HCT116 (cell line): ENCODE results near the gene IL22RA2. TPM values are rescaled to one million over a fixed set of nuclear protein-coding genes. Genes with fewer than 3 reads are reported as not detected.

Experiments
- ATAC-seq: fragments of 200-7000 bp; cut with Tn5 transposase; 2 replicates; pipeline ENCODE4 v1.9.1; 2020; ENCODE audit warnings: mild to moderate bottlenecking, moderate library complexity
- BruUV-seq: library from RNA; stranded (reverse); fragments of 400-500 nt; replicated peaks from 2 replicates; lab custom pipeline; 2021; lab: Mats Ljungman, UMichigan
- CTCF ChIA-PET: fragments of 300-600 bp; sonication (Branson Sonifier 250); formaldehyde crosslinking; loops from one replicate; lab custom pipeline; 2021; ENCODE audit warnings: antibody characterized with exemption; lab: Charles Lee
- POLR2A ChIA-PET: fragments of 300-600, 350-600 bp; sonication (Branson Sonifier 250); formaldehyde crosslinking; loops from one replicate; lab custom pipeline; 2021; ENCODE audit warnings: antibody characterized with exemption; lab: Charles Lee
- RAD21 ChIA-PET, 2 experiments: fragments of 300-600 bp; sonication (Branson Sonifier 250); formaldehyde crosslinking; loops; one replicate each; lab custom pipeline; 2023; ENCODE audit warnings: low total read pairs in 2 of 2; ENCODE audit not compliant: uncharacterized antibody in 2 of 2, unreplicated experiment in 2 of 2, low non-redundant PET in 1 of 2; lab: Charles Lee
- DNase-seq: peaks from one replicate; pipeline ENCODE4 v3.0.0-alpha.2; 2010; ENCODE audit warnings: low read depth, low spot score
- H2AFZ ChIP-seq: fragments of 200-600 bp; shearing (Covaris generic), sonication (generic); 2 replicates; pipeline ENCODE4 v1.6.1; 2017; ENCODE audit warnings: low read depth, mixed run types, mixed read lengths, antibody characterized with exemption, low read length; ENCODE audit not compliant: poor library complexity, severe bottlenecking
- H3K27ac ChIP-seq: 2 replicates; pipeline ENCODE4 v1.5.1; 2012; ENCODE audit warnings: low read depth, low read length
- H3K27me3 ChIP-seq: fragments of 200-600 bp; sonication (generic); 2 replicates; pipeline ENCODE4 v1.6.1; 2016; ENCODE audit warnings: mixed run types, low read length, mixed read lengths; ENCODE audit not compliant: insufficient read depth
- H3K36me3 ChIP-seq, 2 experiments: fragments of 200-500 bp in 1 of 2; fragments of 200-600 bp in 1 of 2; sonication (Bioruptor generic) in 1 of 2; sonication (generic) in 1 of 2; 2 replicates each; pipeline versions ENCODE4 v1.5.1 to v1.6.1; 2014 to 2016; ENCODE audit warnings: low read length in 2 of 2, inconsistent platforms in 1 of 2, mixed read lengths in 1 of 2, mixed run types in 1 of 2; ENCODE audit not compliant: insufficient read depth in 2 of 2, control insufficient read depth in 1 of 2
- H3K4me1 ChIP-seq, 2 experiments: fragments of 200-600 bp in 1 of 2; sonication (generic) in 1 of 2; 2 replicates each; pipeline versions ENCODE4 v1.5.1 to v1.6.1; 2012 to 2017; ENCODE audit warnings: low read length in 2 of 2, inconsistent platforms in 1 of 2, mild to moderate bottlenecking in 1 of 2, mixed read lengths in 1 of 2, mixed run types in 1 of 2, moderate library complexity in 1 of 2; ENCODE audit not compliant: insufficient read depth in 2 of 2, control insufficient read depth in 1 of 2
- H3K4me2 ChIP-seq: fragments of 200-600 bp; sonication (generic); 2 replicates; pipeline ENCODE4 v1.6.1; 2017; ENCODE audit warnings: mixed run types, low read length, mixed read lengths
- H3K4me3 ChIP-seq, 2 experiments: fragments of 200-600 bp in 1 of 2; sonication (generic) in 1 of 2; replicated peaks in 1 of 2; 2 replicates each; pipeline ENCODE4 v1.5.1; 2011 to 2016; ENCODE audit warnings: low read length in 2 of 2, control low read depth in 1 of 2, low read depth in 1 of 2, mild to moderate bottlenecking in 1 of 2, mixed read lengths in 1 of 2, mixed run types in 1 of 2
- H3K79me2 ChIP-seq: fragments of 200-600 bp; sonication (generic); 2 replicates; pipeline ENCODE4 v1.6.1; 2017; ENCODE audit warnings: mild to moderate bottlenecking, mixed run types, low read length, moderate library complexity, mixed read lengths; ENCODE audit not compliant: insufficient read depth
- H3K9ac ChIP-seq: fragments of 200-600 bp; sonication (generic); 2 replicates; pipeline ENCODE4 v1.6.1; 2016; ENCODE audit warnings: low read length, mixed read lengths
- H3K9me2 ChIP-seq: fragments of 200-600 bp; sonication (generic), shearing (Covaris generic); 2 replicates; pipeline ENCODE4 v1.6.1; 2017; ENCODE audit warnings: mixed run types, mild to moderate bottlenecking, moderate library complexity; ENCODE audit not compliant: insufficient read depth
- H3K9me3 ChIP-seq, 2 experiments: fragments of 200-500 bp in 1 of 2; fragments of 200-600 bp in 1 of 2; sonication (Bioruptor generic) in 1 of 2; sonication (generic) in 1 of 2; 2 replicates each; pipeline ENCODE4 v1.6.1; 2014 to 2017; ENCODE audit warnings: low read length in 2 of 2, mixed read lengths in 2 of 2, inconsistent platforms in 1 of 2, low read depth in 1 of 2, mild to moderate bottlenecking in 1 of 2, mixed run types in 1 of 2, moderate library complexity in 1 of 2; ENCODE audit not compliant: control insufficient read depth in 1 of 2, insufficient read depth in 1 of 2
- H4K20me1 ChIP-seq: fragments of 200-600 bp; sonication (generic), shearing (Covaris generic); 2 replicates; pipeline ENCODE4 v1.6.1; 2017; ENCODE audit warnings: mixed run types, mild to moderate bottlenecking, moderate library complexity; ENCODE audit not compliant: insufficient read depth
- CEBPB ChIP-seq: IDR thresholded peaks from 2 replicates; pipeline ENCODE4 v1.6.1; 2012; ENCODE audit warnings: low read depth
- EGR1 ChIP-seq: IDR thresholded peaks from 2 replicates; pipeline ENCODE4 v1.6.1; 2012; ENCODE audit warnings: low read depth
- EZH2 ChIP-seq: fragments of 200-600 bp; sonication (generic); IDR thresholded peaks from 2 replicates; pipeline ENCODE4 v1.6.1; 2017; ENCODE audit warnings: antibody characterized with exemption, mixed run types
- EZH2phosphoT487 ChIP-seq: fragments of 200-600 bp; IDR thresholded peaks from 2 replicates; pipeline ENCODE4 v1.6.1; 2018; ENCODE audit warnings: antibody characterized with exemption, borderline replicate concordance
- JUND ChIP-seq: IDR thresholded peaks from 2 replicates; pipeline ENCODE4 v1.6.1; 2012
- POLR2A ChIP-seq: IDR thresholded peaks from 2 replicates; pipeline ENCODE4 v1.7.0; 2011; ENCODE audit warnings: borderline replicate concordance; ENCODE audit not compliant: insufficient read depth, insufficient read length; ENCODE audit errors: extremely low read depth
- POLR2AphosphoS5 ChIP-seq: IDR thresholded peaks from 2 replicates; pipeline ENCODE4 v1.6.1; 2011; ENCODE audit warnings: mild to moderate bottlenecking, low read depth, low read length, moderate library complexity
- RAD21 ChIP-seq: IDR thresholded peaks from 2 replicates; pipeline ENCODE4 v1.6.1; 2012; ENCODE audit warnings: low read depth, mild to moderate bottlenecking
- SIN3A ChIP-seq: IDR thresholded peaks from 2 replicates; pipeline ENCODE4 v1.6.1; 2012; ENCODE audit warnings: low read depth
- TCF7L2 ChIP-seq: IDR thresholded peaks from 2 replicates; pipeline ENCODE4 v1.7.0; 2011; ENCODE audit warnings: borderline replicate concordance, inconsistent platforms; ENCODE audit not compliant: insufficient read depth, insufficient read length; ENCODE audit errors: extremely low read depth
- intact Hi-C: fragments of 100-400 bp; cut with micrococcal nuclease; formaldehyde crosslinking; loops from 2 replicates; pipeline ENCODE4 v1.10.0; 2022
- total RNA-seq: library from RNA; stranded (reverse); gene quantifications from one replicate; pipeline ENCODE4 v1.2.1, GENCODE V29; 2021; ENCODE audit not compliant: unreplicated experiment
- TF ChIP-seq, protein P1 (sequence below), 3 experiments: fragments of 200-600 bp in 1 of 3; sonication (generic) in 1 of 3; IDR thresholded peaks in 2 of 3; conservative IDR thresholded peaks in 1 of 3; 2 replicates each; pipeline ENCODE4 v1.5.1; 2012 to 2017; ENCODE audit warnings: low read depth in 2 of 3, low read length in 2 of 3, antibody characterized with exemption in 1 of 3, borderline replicate concordance in 1 of 3, control low read depth in 1 of 3, mild to moderate bottlenecking in 1 of 3, mixed read lengths in 1 of 3, mixed run types in 1 of 3, moderate library complexity in 1 of 3; ENCODE audit not compliant: insufficient read depth in 1 of 3
- TF ChIP-seq, protein P2 (sequence below): IDR thresholded peaks from 2 replicates; pipeline ENCODE4 v1.6.1; 2011; ENCODE audit warnings: mild to moderate bottlenecking, low read length, moderate library complexity; ENCODE audit not compliant: insufficient replicate concordance; ENCODE audit errors: extremely low read depth
- TF ChIP-seq, protein P3 (sequence below): IDR thresholded peaks from 2 replicates; pipeline ENCODE4 v1.6.1; 2012; ENCODE audit warnings: low read depth

The IL22RA2 gene
- total RNA-seq, 1 experiment from 2014 or later, result not detected

DNA sequence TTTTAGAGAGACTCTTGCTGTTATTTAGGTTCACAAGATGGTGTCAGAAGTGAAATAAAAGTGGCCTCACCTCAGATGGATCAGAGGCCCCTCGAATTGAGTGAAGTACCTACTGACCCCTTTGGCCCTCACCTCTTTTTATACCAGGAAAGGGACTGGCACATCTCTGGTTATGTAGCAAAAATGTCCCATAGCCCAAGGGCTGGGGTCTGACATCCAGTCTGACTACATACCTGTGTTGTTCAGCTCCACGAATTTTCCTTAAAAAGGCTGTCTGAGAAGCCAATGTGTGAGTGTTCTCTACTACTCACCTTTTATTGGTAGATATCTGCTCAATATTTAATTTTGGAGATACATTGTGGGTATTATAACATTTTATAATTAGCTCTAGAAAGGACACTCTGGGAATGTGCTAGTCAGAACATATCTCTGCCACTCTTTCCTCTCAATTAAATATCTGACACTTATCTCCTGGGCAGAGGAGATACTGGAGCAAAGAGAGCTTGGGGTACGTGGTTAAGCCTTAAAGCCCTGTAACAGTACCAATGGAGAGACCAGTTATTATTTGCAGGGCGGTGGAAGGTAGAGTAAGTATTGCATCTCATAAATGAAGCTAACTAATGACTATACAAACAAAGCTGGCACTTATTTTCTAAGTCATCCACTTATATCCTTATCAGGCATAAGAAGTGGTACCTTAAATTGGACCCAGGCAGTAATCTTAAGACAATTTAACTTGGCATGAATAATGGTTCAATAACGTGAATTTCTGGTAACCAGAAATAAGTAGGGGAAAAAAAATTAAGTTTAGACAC lies 20.0 kb upstream of the IL22RA2 start (continued):
- TF ChIP-seq, protein P1, sequence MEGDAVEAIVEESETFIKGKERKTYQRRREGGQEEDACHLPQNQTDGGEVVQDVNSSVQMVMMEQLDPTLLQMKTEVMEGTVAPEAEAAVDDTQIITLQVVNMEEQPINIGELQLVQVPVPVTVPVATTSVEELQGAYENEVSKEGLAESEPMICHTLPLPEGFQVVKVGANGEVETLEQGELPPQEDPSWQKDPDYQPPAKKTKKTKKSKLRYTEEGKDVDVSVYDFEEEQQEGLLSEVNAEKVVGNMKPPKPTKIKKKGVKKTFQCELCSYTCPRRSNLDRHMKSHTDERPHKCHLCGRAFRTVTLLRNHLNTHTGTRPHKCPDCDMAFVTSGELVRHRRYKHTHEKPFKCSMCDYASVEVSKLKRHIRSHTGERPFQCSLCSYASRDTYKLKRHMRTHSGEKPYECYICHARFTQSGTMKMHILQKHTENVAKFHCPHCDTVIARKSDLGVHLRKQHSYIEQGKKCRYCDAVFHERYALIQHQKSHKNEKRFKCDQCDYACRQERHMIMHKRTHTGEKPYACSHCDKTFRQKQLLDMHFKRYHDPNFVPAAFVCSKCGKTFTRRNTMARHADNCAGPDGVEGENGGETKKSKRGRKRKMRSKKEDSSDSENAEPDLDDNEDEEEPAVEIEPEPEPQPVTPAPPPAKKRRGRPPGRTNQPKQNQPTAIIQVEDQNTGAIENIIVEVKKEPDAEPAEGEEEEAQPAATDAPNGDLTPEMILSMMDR (IDR thresholded peaks at IDR 0.05 in 2 of 3, conservative IDR thresholded peaks at IDR 0.05 in 1 of 3; ENCODE audit: borderline replicate concordance in 1 of 3, insufficient read depth in 1 of 3, low read depth in 2 of 3, low read length in 2 of 3), result no peak
- TF ChIP-seq POLR2A, result no peak
- no peak for TF ChIP-seq JUND
- TF ChIP-seq, protein P2, sequence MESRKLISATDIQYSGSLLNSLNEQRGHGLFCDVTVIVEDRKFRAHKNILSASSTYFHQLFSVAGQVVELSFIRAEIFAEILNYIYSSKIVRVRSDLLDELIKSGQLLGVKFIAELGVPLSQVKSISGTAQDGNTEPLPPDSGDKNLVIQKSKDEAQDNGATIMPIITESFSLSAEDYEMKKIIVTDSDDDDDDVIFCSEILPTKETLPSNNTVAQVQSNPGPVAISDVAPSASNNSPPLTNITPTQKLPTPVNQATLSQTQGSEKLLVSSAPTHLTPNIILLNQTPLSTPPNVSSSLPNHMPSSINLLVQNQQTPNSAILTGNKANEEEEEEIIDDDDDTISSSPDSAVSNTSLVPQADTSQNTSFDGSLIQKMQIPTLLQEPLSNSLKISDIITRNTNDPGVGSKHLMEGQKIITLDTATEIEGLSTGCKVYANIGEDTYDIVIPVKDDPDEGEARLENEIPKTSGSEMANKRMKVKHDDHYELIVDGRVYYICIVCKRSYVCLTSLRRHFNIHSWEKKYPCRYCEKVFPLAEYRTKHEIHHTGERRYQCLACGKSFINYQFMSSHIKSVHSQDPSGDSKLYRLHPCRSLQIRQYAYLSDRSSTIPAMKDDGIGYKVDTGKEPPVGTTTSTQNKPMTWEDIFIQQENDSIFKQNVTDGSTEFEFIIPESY, result no peak
- TF ChIP-seq EGR1, result no peak
- no peak for TF ChIP-seq RAD21
- TF ChIP-seq, all 23 proteins: peak for 0

DNA sequence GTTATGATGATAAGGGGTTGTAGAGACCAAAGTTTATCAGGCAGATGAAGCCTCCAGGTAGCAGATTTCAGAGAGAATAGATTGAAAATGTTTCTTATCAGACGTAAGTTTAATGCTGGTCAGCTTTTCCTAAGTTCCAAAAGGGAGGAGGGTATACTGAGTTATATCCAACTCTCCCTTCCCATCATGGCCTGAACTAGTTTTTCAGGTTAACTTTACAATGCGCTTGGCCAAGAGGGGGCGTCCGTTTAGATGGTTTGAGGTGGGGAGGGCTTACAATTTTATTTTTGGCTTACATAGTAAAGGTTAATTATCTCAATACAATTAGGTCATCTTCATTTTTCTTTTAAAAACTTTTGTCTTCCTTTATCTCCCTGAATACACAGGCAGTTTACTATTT lies 19.4 kb upstream of the IL22RA2 start:
- Histone ChIP-seq H3K9me3 (peaks cover 0 to 4% of the 10 kb centered on the region in 2 experiments; a peak in 2 of 4 replicates), H4K20me1 (no peaks in the 10 kb centered on the region), H3K9me2 (no peaks in the 10 kb centered on the region), H3K79me2 (no peaks in the 10 kb centered on the region), H3K9ac (no peak overlapping the region), H3K27ac (no peak overlapping the region), H3K4me3 (no peak overlapping the region), H2AFZ (no peak overlapping the region), H3K27me3 (no peaks in the 10 kb centered on the region), H3K36me3 (peaks cover 0 to under 1% of the 10 kb centered on the region in 2 experiments; a peak in 1 of 4 replicates), H3K4me2 (no peak overlapping the region), H3K4me1 (no peaks in the 10 kb centered on the region)
- ChIA-PET POLR2A (no interaction called here), CTCF (no interaction called here), RAD21 (no interaction called here)
- BruUV-seq, result no TSS peak
- DNase-seq, result no peak
- no peak for ATAC-seq
- intact Hi-C loops, result no loop called here
- no peak for TF ChIP-seq EZH2
- no peak for TF ChIP-seq CEBPB
- TF ChIP-seq TCF7L2, result no peak
- TF ChIP-seq POLR2A, result no peak
- TF ChIP-seq SIN3A, result no peak
- no peak for TF ChIP-seq POLR2AphosphoS5
- TF ChIP-seq, protein P2, result no peak
- TF ChIP-seq, protein P3, sequence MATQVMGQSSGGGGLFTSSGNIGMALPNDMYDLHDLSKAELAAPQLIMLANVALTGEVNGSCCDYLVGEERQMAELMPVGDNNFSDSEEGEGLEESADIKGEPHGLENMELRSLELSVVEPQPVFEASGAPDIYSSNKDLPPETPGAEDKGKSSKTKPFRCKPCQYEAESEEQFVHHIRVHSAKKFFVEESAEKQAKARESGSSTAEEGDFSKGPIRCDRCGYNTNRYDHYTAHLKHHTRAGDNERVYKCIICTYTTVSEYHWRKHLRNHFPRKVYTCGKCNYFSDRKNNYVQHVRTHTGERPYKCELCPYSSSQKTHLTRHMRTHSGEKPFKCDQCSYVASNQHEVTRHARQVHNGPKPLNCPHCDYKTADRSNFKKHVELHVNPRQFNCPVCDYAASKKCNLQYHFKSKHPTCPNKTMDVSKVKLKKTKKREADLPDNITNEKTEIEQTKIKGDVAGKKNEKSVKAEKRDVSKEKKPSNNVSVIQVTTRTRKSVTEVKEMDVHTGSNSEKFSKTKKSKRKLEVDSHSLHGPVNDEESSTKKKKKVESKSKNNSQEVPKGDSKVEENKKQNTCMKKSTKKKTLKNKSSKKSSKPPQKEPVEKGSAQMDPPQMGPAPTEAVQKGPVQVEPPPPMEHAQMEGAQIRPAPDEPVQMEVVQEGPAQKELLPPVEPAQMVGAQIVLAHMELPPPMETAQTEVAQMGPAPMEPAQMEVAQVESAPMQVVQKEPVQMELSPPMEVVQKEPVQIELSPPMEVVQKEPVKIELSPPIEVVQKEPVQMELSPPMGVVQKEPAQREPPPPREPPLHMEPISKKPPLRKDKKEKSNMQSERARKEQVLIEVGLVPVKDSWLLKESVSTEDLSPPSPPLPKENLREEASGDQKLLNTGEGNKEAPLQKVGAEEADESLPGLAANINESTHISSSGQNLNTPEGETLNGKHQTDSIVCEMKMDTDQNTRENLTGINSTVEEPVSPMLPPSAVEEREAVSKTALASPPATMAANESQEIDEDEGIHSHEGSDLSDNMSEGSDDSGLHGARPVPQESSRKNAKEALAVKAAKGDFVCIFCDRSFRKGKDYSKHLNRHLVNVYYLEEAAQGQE, result no peak
- no peak for TF ChIP-seq EZH2phosphoT487
- no peak for TF ChIP-seq JUND
